Esophagus (tissue), 2 donors: ENCODE data around the gene R3HDM2. TPM values are rescaled to one million over a fixed set of nuclear protein-coding genes. Genes with fewer than 3 reads are reported as not detected.

Source experiments
- H3K27ac ChIP-seq, 2 donors: one replicate each; pipeline ENCODE4 v1.5.1; 2013; ENCODE audit warnings: low read depth in 2 of 2, mild to moderate bottlenecking in 2 of 2, inconsistent platforms in 1 of 2, low read length in 1 of 2, moderate library complexity in 1 of 2
- H3K27me3 ChIP-seq, 2 donors: one replicate each; pipeline ENCODE4 v1.6.1; 2013; ENCODE audit warnings: low read length in 2 of 2, control low read depth in 1 of 2, mild to moderate bottlenecking in 1 of 2; ENCODE audit not compliant: insufficient read depth in 2 of 2, control insufficient read depth in 1 of 2
- H3K36me3 ChIP-seq, 2 donors: one replicate each; pipeline ENCODE4 v1.6.1; 2013; ENCODE audit warnings: low read length in 1 of 2; ENCODE audit not compliant: control insufficient read depth in 2 of 2, insufficient read depth in 2 of 2
- H3K4me1 ChIP-seq, 2 donors: one replicate each; pipeline ENCODE4 v1.6.1; 2013; ENCODE audit warnings: low read length in 1 of 2; ENCODE audit not compliant: control insufficient read depth in 2 of 2, insufficient read depth in 2 of 2
- H3K4me3 ChIP-seq, 2 donors: one replicate each; pipeline ENCODE4 v1.5.1; 2013; ENCODE audit warnings: low read length in 2 of 2, mild to moderate bottlenecking in 2 of 2, low read depth in 1 of 2, moderate library complexity in 1 of 2
- H3K9me3 ChIP-seq, 2 donors: one replicate each; pipeline ENCODE4 v1.6.1; 2013; ENCODE audit warnings: mild to moderate bottlenecking in 2 of 2, low read depth in 1 of 2, low read length in 1 of 2, moderate library complexity in 1 of 2; ENCODE audit not compliant: control insufficient read depth in 2 of 2, insufficient read depth in 1 of 2
- WGBS, 2 donors: extraction: QIAGEN DNeasy Blood & Tissue Kit; methylation state at CpG; one replicate each; pipeline ENCODE4 v1.1.7; 2013; 5-methylcytosine and 5-hydroxymethylcytosine counted together
- polyA plus RNA-seq, 2 donors: library from polyadenylated mRNA; stranded (reverse); fragments of 200-250 nt; gene quantifications; one replicate each; pipeline ENCODE4 v1.2.3, GENCODE V29; 2013
- donor health status: healthy with polysubstance abuse.
- donor health status: Bipolar disorder and iron deficiency.

Gene R3HDM2
- polyA plus RNA-seq, 2 donors: 10.4 to 12.4 TPM

- Histone ChIP-seq H3K27me3 (peaks cover 0 to 9% of the 10 kb centered on the region in 2 donors), H3K4me3 (peak overlapping the region in 1 of 2 donors; percentile 23), H3K4me1 (peaks cover 14 to 32% of the 10 kb centered on the region in 2 donors), H3K36me3 (no peaks in the 10 kb centered on the region), H3K27ac (no peak overlapping the region), H3K9me3 (no peaks in the 10 kb centered on the region)
- 1 to 3% methylated on average over 12 to 18 of the region's 18 CpGs for WGBS, 2 donors
Observed at GRCh38 chr12:57242329-57242690, 188.5 kb downstream of the R3HDM2 start.

DNA sequence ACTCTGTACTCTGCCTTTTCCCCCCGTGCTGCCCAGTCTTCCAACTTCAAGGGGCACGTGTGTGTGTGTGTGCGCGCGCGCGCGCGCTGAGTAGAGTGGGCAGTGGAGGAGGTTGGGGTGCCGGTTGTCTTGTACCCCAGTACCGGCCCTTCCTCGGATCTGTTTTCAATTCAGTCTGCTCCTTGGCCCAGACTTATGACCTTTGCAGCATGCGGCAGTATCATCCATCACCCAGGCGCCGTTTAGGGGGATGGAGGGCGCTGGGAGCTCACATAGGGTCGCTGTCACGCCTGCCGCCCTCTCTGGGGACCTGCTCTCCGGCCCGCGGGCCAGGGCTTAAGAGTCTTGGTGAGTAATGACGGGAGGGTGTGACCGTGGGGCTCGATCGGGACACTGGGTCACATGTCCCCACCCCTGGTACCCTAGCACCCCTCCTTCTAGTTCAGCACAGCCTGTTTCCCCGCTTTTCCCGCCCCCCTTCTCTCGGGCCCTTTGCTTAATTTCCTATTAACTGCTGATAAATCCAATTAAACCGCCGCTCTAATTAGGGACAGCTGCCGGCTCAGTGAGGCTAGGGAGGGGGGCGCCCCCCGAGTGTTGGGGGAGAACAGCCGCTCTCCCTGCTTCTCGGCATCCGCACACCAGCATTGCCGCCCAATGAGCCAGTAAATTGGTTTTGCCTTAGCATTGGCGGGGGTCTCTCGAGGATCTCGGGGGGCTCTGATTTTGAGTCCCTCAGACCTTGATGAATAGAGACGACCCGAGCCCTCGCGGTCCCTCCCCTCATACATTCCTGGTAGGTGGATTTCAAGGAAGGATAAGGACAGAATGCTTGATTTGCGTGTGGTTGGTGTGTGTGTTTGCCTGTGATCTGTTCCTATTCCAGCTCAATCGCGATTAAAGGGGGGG, 189.2 kb downstream of the R3HDM2 start:
- Histone ChIP-seq H3K36me3 (no peaks in the 10 kb centered on the region), H3K4me1 (peaks cover 14 to 38% of the 10 kb centered on the region in 2 donors), H3K4me3 (no peak overlapping the region), H3K27me3 (peaks cover 0 to 9% of the 10 kb centered on the region in 2 donors), H3K9me3 (no peaks in the 10 kb centered on the region), H3K27ac (no peak overlapping the region)
- WGBS, 2 donors: 9 to 10% methylated on average over 48 of the region's 48 CpGs

GRCh38 chr12:57240926-57241401, 189.9 kb downstream of the R3HDM2 start:
- 13 to 16% methylated on average over 19 of the region's 19 CpGs for WGBS, 2 donors
- Histone ChIP-seq H3K36me3 (no peaks in the 10 kb centered on the region), H3K9me3 (no peaks in the 10 kb centered on the region), H3K27me3 (peaks cover 0 to 9% of the 10 kb centered on the region in 2 donors), H3K4me1 (peaks cover 14 to 43% of the 10 kb centered on the region in 2 donors), H3K27ac (peak overlapping the region in 1 of 2 donors; percentile 5), H3K4me3 (no peak overlapping the region)

GRCh38 chr12:57240066-57240921, 190.5 kb downstream of the R3HDM2 start:
- Histone ChIP-seq H3K9me3 (no peaks in the 10 kb centered on the region), H3K36me3 (peaks cover 0 to under 1% of the 10 kb centered on the region in 2 donors), H3K4me3 (peak overlapping the region; percentile 23 to 43), H3K27ac (peak overlapping the region in 1 of 2 donors; percentile 6), H3K4me1 (peaks cover 14 to 46% of the 10 kb centered on the region in 2 donors), H3K27me3 (peaks cover 0 to 9% of the 10 kb centered on the region in 2 donors)
- WGBS, 2 donors: 1% methylated on average over 68 to 72 of the region's 72 CpGs

DNA sequence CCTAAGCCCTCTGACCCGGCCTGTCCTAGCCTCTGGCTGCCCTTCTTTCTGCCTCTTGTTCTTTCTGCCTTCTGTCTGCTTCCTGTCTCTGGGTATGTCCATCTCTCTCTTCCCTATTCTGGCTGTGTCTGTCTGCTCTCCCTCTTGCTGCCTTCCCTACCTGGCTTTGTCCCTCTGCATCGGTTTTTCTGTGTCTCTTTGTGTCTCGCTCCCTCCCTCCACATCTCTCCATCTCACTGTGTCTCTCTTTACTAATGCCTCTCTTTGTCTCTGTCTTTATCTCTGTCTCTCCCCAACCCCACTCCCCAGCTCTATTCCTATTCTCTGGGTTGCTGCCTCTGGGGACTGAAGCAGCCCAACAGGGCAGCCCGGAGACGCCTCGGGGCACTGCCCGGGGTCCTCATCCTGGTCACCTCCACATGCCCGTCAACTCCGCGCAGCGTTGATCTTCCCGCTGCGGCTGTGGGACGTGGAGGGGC, 191.2 kb downstream of the R3HDM2 start:
- Histone ChIP-seq H3K4me1 (peaks cover 14 to 50% of the 10 kb centered on the region in 2 donors), H3K27ac (no peak overlapping the region), H3K4me3 (peak overlapping the region; percentile 23 to 43), H3K9me3 (no peaks in the 10 kb centered on the region), H3K36me3 (peaks cover 0 to 2% of the 10 kb centered on the region in 2 donors), H3K27me3 (peaks cover 0 to 9% of the 10 kb centered on the region in 2 donors)
- WGBS, 2 donors: 2 to 3% methylated on average over 14 of the region's 14 CpGs

DNA sequence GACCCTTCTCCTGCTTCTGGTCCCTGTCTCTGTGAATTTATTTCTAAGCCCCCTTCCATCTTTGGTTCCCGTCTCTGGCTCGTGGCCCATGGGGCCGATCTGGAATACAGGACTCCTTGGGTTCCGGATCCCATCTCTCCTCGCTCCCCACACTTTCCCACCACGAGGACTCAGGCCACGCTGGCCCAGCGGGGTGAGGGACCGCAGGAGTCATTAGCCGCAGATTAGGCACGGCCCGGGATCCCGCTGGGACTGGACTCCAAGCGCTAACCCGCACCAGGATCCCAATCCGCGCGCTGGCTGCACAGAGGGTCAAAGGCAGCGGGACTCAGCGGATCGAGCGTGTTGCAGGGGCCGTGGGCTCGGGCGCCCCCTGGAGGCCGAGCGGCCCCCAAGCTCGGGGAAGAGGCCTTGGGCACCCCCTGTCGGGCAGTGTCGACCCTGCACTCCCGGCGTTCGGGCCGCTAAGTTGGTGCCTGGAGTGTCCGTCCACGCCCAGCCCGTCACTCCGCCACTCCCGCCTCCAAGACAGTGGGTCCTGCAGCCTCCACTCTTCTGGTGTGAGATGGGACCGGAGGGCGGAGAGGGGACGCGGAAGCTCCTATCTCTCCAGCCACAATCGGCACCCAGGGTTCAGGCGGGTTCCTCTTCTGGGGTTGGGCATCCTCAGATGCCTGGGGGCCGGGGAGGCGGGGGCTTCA, 191.8 kb downstream of the R3HDM2 start:
- peaks cover 0 to 9% of the 10 kb centered on the region in 2 donors for H3K27me3 ChIP-seq
- H3K27ac ChIP-seq: no peak overlapping the region
- peak overlapping the region; percentile 16 to 45 for H3K4me3 ChIP-seq

GRCh38 chr12:57237932-57238853, 192.7 kb downstream of the R3HDM2 start:
- peaks cover 0 to 9% of the 10 kb centered on the region in 2 donors for H3K27me3 ChIP-seq
- WGBS, 2 donors: 5 to 6% methylated on average over 60 to 63 of the region's 63 CpGs
- no peaks in the 10 kb centered on the region for H3K9me3 ChIP-seq
- peaks cover 14 to 55% of the 10 kb centered on the region in 2 donors for H3K4me1 ChIP-seq
- no peak overlapping the region for H3K27ac ChIP-seq
- H3K4me3 ChIP-seq: peak overlapping the region; percentile 16 to 45
- H3K36me3 ChIP-seq: peaks cover 0 to 12% of the 10 kb centered on the region in 2 donors

More for the DNA sequence above, 191.8 kb downstream of the R3HDM2 start:
- H3K36me3 ChIP-seq: peaks cover 0 to 4% of the 10 kb centered on the region in 2 donors
- no peaks in the 10 kb centered on the region for H3K9me3 ChIP-seq
- peaks cover 14 to 52% of the 10 kb centered on the region in 2 donors for H3K4me1 ChIP-seq
- 1 to 2% methylated on average over 46 to 47 of the region's 47 CpGs for WGBS, 2 donors

DNA sequence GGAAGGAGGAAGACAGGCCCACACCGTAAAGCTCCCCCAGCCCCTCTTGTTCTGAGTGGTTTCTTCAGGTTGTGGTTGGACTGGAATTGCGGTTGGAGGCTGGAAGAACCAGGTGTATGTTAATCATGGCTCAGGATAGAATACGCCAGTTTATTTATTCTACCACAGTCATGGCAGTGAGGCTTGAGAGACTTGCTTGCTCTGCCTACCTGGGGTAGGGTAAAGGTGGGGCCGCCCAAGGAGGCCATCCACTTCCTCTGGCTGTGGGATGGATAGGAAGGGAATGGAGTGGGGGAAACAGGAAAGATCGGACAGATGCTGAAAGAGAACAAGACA, 193.3 kb downstream of the R3HDM2 start:
- Histone ChIP-seq H3K4me1 (peaks cover 14 to 53% of the 10 kb centered on the region in 2 donors), H3K27me3 (peaks cover 0 to 5% of the 10 kb centered on the region in 2 donors), H3K36me3 (peaks cover 4 to 18% of the 10 kb centered on the region in 2 donors), H3K4me3 (no peak overlapping the region), H3K9me3 (no peaks in the 10 kb centered on the region), H3K27ac (peak overlapping the region in 1 of 2 donors; percentile 72)
- 29 to 34% methylated on average over 5 of the region's 5 CpGs for WGBS, 2 donors
